Measurements from ENCODE around the gene NR6A1.

GRCh38 chr9:124707666-124708065 is 63.4 kb downstream of the NR6A1 start:
- TF ChIP-seq SUZ12 (IDR thresholded peaks at IDR 0.05; ENCODE audit: extremely low read depth, insufficient read depth, insufficient read length) (no peak), ZNF274 (IDR thresholded peaks at IDR 0.05; ENCODE audit: low read depth, low read length) (no peak)
